ENCODE results near the gene SHKBP1. TPM values are rescaled to one million over a fixed set of nuclear protein-coding genes. Genes with fewer than 3 reads are reported as not detected.

SHKBP1 gene
- total and polyA plus RNA-seq, 7 donors: 12.4 to 21.7 (median 17.2) TPM

DNA sequence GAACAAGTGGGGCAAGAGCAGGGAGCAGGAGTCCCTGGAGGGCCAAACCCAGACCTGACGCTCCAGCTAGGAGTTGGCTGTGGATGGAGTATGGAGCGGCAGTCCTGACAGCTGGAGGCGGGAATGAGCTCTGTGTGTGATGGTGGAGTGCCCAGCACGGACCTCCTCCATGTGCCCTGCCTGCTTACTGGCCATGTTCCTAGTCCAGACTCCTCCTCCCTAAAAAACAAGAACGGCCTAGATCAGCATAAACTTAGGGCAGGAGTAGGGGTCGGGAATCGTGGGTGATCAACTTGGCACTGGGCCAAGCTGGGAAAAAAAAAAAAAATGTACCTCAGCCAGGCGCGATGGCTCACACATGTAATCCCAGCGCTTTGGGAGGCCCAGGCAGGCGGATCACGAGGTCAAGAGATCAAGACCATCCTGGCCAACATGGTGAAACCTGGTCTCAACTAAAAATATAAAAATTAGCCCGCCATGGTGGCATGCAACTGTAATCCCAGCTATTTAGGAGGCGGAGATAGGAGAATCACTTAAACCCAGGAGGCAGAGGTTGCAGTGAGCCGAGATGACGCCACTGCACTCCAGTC, 54.0 kb downstream of the SHKBP1 start:
- WGBS, 3 donors: 32 to 53% (median 36%) methylated on average over 16 of the region's 16 CpGs
- Histone ChIP-seq H3K36me3 (ENCODE audit: insufficient read depth in 1 of 2, low read depth in 1 of 2) (peaks cover 0 to 4% of the 10 kb centered on the region in 2 donors), H3K9me3 (no peaks in the 10 kb centered on the region), H3K4me1 (no peaks in the 10 kb centered on the region), H3K4me3 (no peak overlapping the region), H3K27ac (no peak overlapping the region), H3K27me3 (ENCODE audit: insufficient read depth in 3 of 3, low read length in 2 of 3) (no peaks in the 10 kb centered on the region)
- TF ChIP-seq, protein P1, sequence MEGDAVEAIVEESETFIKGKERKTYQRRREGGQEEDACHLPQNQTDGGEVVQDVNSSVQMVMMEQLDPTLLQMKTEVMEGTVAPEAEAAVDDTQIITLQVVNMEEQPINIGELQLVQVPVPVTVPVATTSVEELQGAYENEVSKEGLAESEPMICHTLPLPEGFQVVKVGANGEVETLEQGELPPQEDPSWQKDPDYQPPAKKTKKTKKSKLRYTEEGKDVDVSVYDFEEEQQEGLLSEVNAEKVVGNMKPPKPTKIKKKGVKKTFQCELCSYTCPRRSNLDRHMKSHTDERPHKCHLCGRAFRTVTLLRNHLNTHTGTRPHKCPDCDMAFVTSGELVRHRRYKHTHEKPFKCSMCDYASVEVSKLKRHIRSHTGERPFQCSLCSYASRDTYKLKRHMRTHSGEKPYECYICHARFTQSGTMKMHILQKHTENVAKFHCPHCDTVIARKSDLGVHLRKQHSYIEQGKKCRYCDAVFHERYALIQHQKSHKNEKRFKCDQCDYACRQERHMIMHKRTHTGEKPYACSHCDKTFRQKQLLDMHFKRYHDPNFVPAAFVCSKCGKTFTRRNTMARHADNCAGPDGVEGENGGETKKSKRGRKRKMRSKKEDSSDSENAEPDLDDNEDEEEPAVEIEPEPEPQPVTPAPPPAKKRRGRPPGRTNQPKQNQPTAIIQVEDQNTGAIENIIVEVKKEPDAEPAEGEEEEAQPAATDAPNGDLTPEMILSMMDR (IDR thresholded peaks at IDR 0.05): no peak
- DNase-seq (no peak), ATAC-seq (peak in 1 of 4 donors; percentile 12)
- intact Hi-C loops (cut with DNase I): loop anchor here in 1 of 2 donors (5.0 kb wide), 1 partner anchor 328 kb away; no protein-coding TSS in a partner anchor

DNA sequence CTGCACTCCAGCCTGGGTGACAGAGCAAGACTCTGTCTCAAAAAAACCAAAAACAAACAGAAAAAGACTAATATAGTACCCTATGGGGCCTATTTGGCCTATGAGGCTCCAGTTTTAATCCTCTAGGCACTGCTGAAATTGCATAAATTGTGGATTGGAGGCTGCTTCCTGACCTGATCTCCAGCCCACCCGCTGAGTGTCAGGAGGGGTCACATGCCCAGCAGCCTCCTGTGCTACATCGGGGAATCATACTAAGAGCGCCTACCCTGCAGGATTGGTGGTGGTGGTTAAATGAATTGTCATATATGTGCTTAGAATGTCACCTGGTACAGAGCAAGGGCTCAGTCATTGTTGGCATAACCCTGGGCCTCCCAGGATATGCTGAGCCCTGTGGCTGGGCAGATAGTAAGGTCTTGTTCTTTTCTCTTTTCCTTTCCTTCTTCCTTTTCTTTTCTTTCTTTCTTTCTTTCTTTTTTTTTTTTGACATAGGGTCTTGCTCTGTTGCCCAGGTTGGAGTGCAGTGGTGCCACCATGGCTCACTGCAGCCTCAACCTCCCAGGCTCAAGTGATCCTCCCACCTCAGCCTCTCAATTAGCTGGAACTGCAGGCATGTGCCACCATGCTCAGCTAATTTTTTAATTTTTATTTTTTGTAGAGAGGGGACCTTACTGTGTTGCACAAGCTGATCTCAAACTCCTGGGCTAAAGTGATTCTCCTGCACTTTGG, 55.8 kb downstream of the SHKBP1 start:
- Histone ChIP-seq H3K36me3 (ENCODE audit: insufficient read depth in 1 of 2, low read depth in 1 of 2) (peaks cover 0 to 4% of the 10 kb centered on the region in 2 donors), H3K27me3 (ENCODE audit: insufficient read depth in 3 of 3, low read length in 2 of 3) (no peaks in the 10 kb centered on the region), H3K27ac (no peak overlapping the region), H3K9me3 (no peaks in the 10 kb centered on the region), H3K4me1 (no peaks in the 10 kb centered on the region), H3K4me3 (no peak overlapping the region)
- intact Hi-C loops (cut with DNase I): loop anchor here in 1 of 2 donors (1.0 to 5.0 kb wide), 2 partner anchors 330 to 492 kb away; no protein-coding TSS in a partner anchor
- TF ChIP-seq, protein P1 (IDR thresholded peaks at IDR 0.05): no peak
- no peak for DNase-seq
- no peak for ATAC-seq
- WGBS, 3 donors: 81 to 90% (median 87%) methylated on average over 3 of the region's 3 CpGs

DNA sequence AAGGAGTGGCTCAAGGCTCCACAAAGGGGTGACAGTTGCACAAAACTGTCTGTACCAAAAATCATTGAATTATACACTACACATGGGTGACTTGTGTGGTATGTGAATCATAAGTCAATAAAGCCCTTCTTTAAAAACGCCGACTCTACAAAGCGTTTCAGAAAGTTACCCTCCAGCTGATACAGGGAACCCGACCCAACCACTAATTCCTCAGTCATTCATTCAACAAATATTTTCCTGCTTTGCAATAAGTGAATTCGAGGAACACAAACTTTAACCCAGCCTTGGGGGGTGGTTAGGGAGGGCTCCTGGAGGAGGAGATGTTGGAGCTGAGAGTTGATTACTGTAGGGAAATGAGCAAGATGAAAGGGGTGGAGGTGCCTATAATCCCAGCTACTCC, 56.5 kb downstream of the SHKBP1 start:
- 76 to 81% (median 79%) methylated on average over 5 of the region's 5 CpGs for WGBS, 3 donors
- ATAC-seq (no peak), DNase-seq (no peak)
- Histone ChIP-seq H3K36me3 (ENCODE audit: insufficient read depth in 1 of 2, low read depth in 1 of 2) (peaks cover 0 to 4% of the 10 kb centered on the region in 2 donors), H3K9me3 (no peaks in the 10 kb centered on the region), H3K4me1 (no peaks in the 10 kb centered on the region), H3K27ac (no peak overlapping the region), H3K4me3 (no peak overlapping the region), H3K27me3 (ENCODE audit: insufficient read depth in 3 of 3, low read length in 2 of 3) (no peaks in the 10 kb centered on the region)
- TF ChIP-seq, protein P1 (IDR thresholded peaks at IDR 0.05): no peak
- intact Hi-C loops (cut with DNase I): loop anchor here in 1 of 2 donors (1.0 to 5.0 kb wide), 2 partner anchors 331 to 493 kb away; no protein-coding TSS in a partner anchor

DNA sequence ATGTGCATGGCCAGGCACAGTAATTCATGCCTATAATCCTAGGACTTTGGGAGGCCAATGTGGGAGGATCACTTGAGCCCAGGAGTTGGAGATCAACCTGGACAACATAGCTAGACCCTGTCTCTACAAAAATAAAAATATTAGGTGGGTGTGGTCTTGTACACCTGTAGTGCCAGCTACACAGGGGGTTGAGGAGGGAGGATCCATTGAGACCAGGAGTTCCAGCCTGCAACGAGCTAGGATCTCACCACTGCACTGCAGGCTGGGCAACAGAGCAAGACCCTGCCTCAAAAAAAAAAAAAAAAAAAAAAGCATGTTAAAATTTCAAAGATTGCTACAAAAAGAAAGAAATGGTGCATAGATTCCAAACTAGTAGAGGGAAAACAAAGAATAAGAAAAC, 61.7 kb downstream of the SHKBP1 start:
- Histone ChIP-seq H3K27me3 (ENCODE audit: insufficient read depth in 3 of 3, low read length in 2 of 3) (no peaks in the 10 kb centered on the region), H3K27ac (no peak overlapping the region), H3K9me3 (no peaks in the 10 kb centered on the region), H3K36me3 (ENCODE audit: insufficient read depth in 1 of 2, low read depth in 1 of 2) (no peaks in the 10 kb centered on the region), H3K4me3 (no peak overlapping the region), H3K4me1 (no peaks in the 10 kb centered on the region)
- DNase-seq: no peak
- TF ChIP-seq, protein P1 (IDR thresholded peaks at IDR 0.05): no peak
- WGBS, 3 donors: 63 to 67% (median 64%) methylated on average over 1 of the region's 1 CpG
- intact Hi-C loops (cut with DNase I): no loop called here
- no peak for ATAC-seq
